HepG2 (cell line): ENCODE results near the gene ZC3H18.

ENCODE experiments used
- CTCF ChIP-seq: sonication (generic); formaldehyde crosslinking; IDR thresholded peaks from 2 replicates; pipeline ENCODE4 v1.5.0; 2020; ENCODE audit warnings: mild to moderate bottlenecking, missing genetic modification reagents, moderate library complexity
- KLF6 ChIP-seq: IDR thresholded peaks from 2 replicates; pipeline ENCODE4 v1.8.0; 2016; ENCODE audit warnings: missing biosample characterization, missing genetic modification reagents
- MED13 ChIP-seq: sonication (generic); formaldehyde crosslinking; IDR thresholded peaks from 2 replicates; pipeline ENCODE4 v1.5.0; 2020; ENCODE audit warnings: missing genetic modification reagents
- NFRKB ChIP-seq: fragments of 450-650 bp; IDR thresholded peaks from 2 replicates; pipeline ENCODE4 v1.6.1; 2017
- NR2C2 ChIP-seq: sonication (generic); formaldehyde crosslinking; IDR thresholded peaks from 2 replicates; pipeline ENCODE4 v1.4.0; 2020; ENCODE audit warnings: missing genetic modification reagents, mild to moderate bottlenecking, moderate library complexity, borderline replicate concordance
- NR2F6 ChIP-seq, 2 experiments: IDR thresholded peaks; 2 replicates each; pipeline ENCODE4 v1.6.1; 2016; ENCODE audit warnings: antibody characterized with exemption in 1 of 2, mild to moderate bottlenecking in 1 of 2
- PCBP1 ChIP-seq: fragments of 200-400 bp; formaldehyde crosslinking; IDR thresholded peaks from 2 replicates; pipeline ENCODE4 v1.6.1; 2017; ENCODE audit warnings: mild to moderate bottlenecking, low read depth, low read length, borderline replicate concordance
- POLR2AphosphoS5 ChIP-seq: IDR thresholded peaks from 2 replicates; pipeline ENCODE4 v1.6.1; 2012; ENCODE audit warnings: low read depth, low read length
- RERE ChIP-seq: IDR thresholded peaks from 2 replicates; pipeline ENCODE4 v1.6.1; 2016; ENCODE audit warnings: low read depth, missing genetic modification reagents, missing compliant biosample characterization
- REST ChIP-seq, 2 experiments: IDR thresholded peaks; 2 replicates each; pipeline ENCODE4 v1.6.1; 2011 to 2012; ENCODE audit warnings: low read length in 2 of 2, borderline replicate concordance in 1 of 2, low read depth in 1 of 2, mild to moderate bottlenecking in 1 of 2, moderate library complexity in 1 of 2
- RNF2 ChIP-seq: fragments of 450-650 bp; conservative IDR thresholded peaks from 2 replicates; pipeline ENCODE4 v1.6.1; 2016; ENCODE audit warnings: low read depth
- SYNCRIP ChIP-seq: fragments of 200-400 bp; formaldehyde crosslinking; IDR thresholded peaks from 2 replicates; pipeline ENCODE4 v1.6.1; 2018; ENCODE audit warnings: mild to moderate bottlenecking, low read depth, low read length; ENCODE audit not compliant: insufficient read depth
- UBTF ChIP-seq: sonication (generic); formaldehyde crosslinking; IDR thresholded peaks from 2 replicates; pipeline ENCODE4 v1.4.0; 2020; ENCODE audit warnings: mild to moderate bottlenecking, missing genetic modification reagents

- TF ChIP-seq CTCF (CRISPR knock-in tag) (no peak), RERE (no peak), NR2C2 (CRISPR knock-in tag) (no peak), RNF2 (no peak), PCBP1 (no peak), UBTF (CRISPR knock-in tag) (no peak), MED13 (no peak), REST (IDR thresholded peaks at IDR 0.05; ENCODE audit: borderline replicate concordance in 1 of 2, low read depth in 1 of 2, low read length in 2 of 2) (no peak), POLR2AphosphoS5 (no peak), SYNCRIP (no peak), KLF6 (CRISPR knock-in tag) (no peak), NR2F6 (IDR thresholded peaks at IDR 0.05) (no peak), NR2F6 (CRISPR knock-in tag; IDR thresholded peaks at IDR 0.05) (no peak), NFRKB (no peak)
These were observed 68.4 kb downstream of the ZC3H18 start, which contains the start of gene IL17C for GRCh38 chr16:88638323-88639230.
